GM18526 (cell line): ENCODE results near the gene PRKN.

Experiments used
- POLR2A ChIP-seq: IDR thresholded peaks from 3 replicates; pipeline ENCODE4 v1.6.1; 2011; ENCODE audit not compliant: insufficient read length; ENCODE audit errors: extremely low read depth

The PRKN gene

GRCh38 chr6:162140251-162140852 is 587.2 kb downstream of the PRKN start:
- TF ChIP-seq POLR2A, result no peak

- TF ChIP-seq POLR2A, result no peak
These were observed 601.9 kb downstream of the PRKN start for GRCh38 chr6:162125659-162126058.

- TF ChIP-seq POLR2A, result no peak
These were observed 602.7 kb downstream of the PRKN start for GRCh38 chr6:162124710-162125435.

- no peak for TF ChIP-seq POLR2A
These were observed 603.8 kb downstream of the PRKN start for GRCh38 chr6:162123797-162124196.

GRCh38 chr6:162119341-162119740 is 608.2 kb downstream of the PRKN start:
- no peak for TF ChIP-seq POLR2A

GRCh38 chr6:162118706-162119105 is 608.9 kb downstream of the PRKN start:
- no peak for TF ChIP-seq POLR2A

- TF ChIP-seq POLR2A, result no peak
These were observed 610.6 kb downstream of the PRKN start for GRCh38 chr6:162116902-162117525.

GRCh38 chr6:162109480-162110050 is 618.0 kb downstream of the PRKN start:
- no peak for TF ChIP-seq POLR2A

- no peak for TF ChIP-seq POLR2A
These were observed 619.5 kb downstream of the PRKN start for GRCh38 chr6:162108041-162108440.

GRCh38 chr6:162100096-162100495 is 627.5 kb downstream of the PRKN start:
- TF ChIP-seq POLR2A, result no peak

GRCh38 chr6:162099685-162100084 is 627.9 kb downstream of the PRKN start:
- TF ChIP-seq POLR2A, result no peak

GRCh38 chr6:162092816-162093502 is 634.6 kb downstream of the PRKN start:
- no peak for TF ChIP-seq POLR2A

GRCh38 chr6:162090734-162091133 is 636.8 kb downstream of the PRKN start:
- TF ChIP-seq POLR2A, result no peak

GRCh38 chr6:162088091-162088490 is 639.5 kb downstream of the PRKN start:
- no peak for TF ChIP-seq POLR2A

- no peak for TF ChIP-seq POLR2A
These were observed 642.0 kb downstream of the PRKN start for GRCh38 chr6:162085561-162085960.
